Femur (tissue), 1 donor: ENCODE measurements around the gene PABPN1.
"Not testable (repeated sequence)": the region's sequence is repeated elsewhere in the genome, so short reads cannot be mapped to it uniquely, and the experiment has no call there.

Experiments used
- DNase-seq: peaks from one replicate; pipeline ENCODE4 v3.0.0-alpha.2; 2017

PABPN1 gene

GRCh38 chr14:23320584-23321571, at the start of gene PABPN1:
TSS of gene PABPN1 (plus strand) at chr14:23321457. CDS start at chr14:23321470, 13 bp downstream.
- DNase-seq, result peak; percentile 99

GRCh38 chr14:23275412-23275811, 45.8 kb upstream of the PABPN1 start:
- DNase-seq, result no peak

GRCh38 chr14:23277189-23277588, 44.1 kb upstream of the PABPN1 start:
- no peak for DNase-seq

- not testable (repeated sequence) for DNase-seq
Observed at GRCh38 chr14:23277928-23278327, 43.3 kb upstream of the PABPN1 start.

GRCh38 chr14:23281247-23281646, 40.0 kb upstream of the PABPN1 start:
- no peak for DNase-seq

GRCh38 chr14:23284654-23285529, 36.4 kb upstream of the PABPN1 start:
- no peak for DNase-seq

- DNase-seq, result no peak
Observed at GRCh38 chr14:23285530-23286019, 35.7 kb upstream of the PABPN1 start.

GRCh38 chr14:23286020-23286901, 35.0 kb upstream of the PABPN1 start, which contains the start of gene HOMEZ:
TSS of gene HOMEZ (minus strand) at chr14:23286132. CDS start at chr14:23285952, 180 bp downstream.
- DNase-seq, result peak; percentile 99

GRCh38 chr14:23286902-23287479, 34.3 kb upstream of the PABPN1 start:
- DNase-seq, result no peak

GRCh38 chr14:23294734-23295561, 26.3 kb upstream of the PABPN1 start:
- peak; percentile 53 for DNase-seq

- DNase-seq, result no peak
Observed at GRCh38 chr14:23296012-23296777, 25.1 kb upstream of the PABPN1 start.

- no peak for DNase-seq
Observed at GRCh38 chr14:23297096-23297495, 24.2 kb upstream of the PABPN1 start.

- DNase-seq, result no peak
Observed at GRCh38 chr14:23297611-23298277, 23.5 kb upstream of the PABPN1 start.

GRCh38 chr14:23299211-23299957, 21.9 kb upstream of the PABPN1 start:
- no peak for DNase-seq

- no peak for DNase-seq
Observed at GRCh38 chr14:23299986-23300686, 21.1 kb upstream of the PABPN1 start.

- peak; percentile 52 for DNase-seq
Observed at GRCh38 chr14:23300687-23301223, 20.5 kb upstream of the PABPN1 start.

- peak; percentile 99 for DNase-seq
Observed at GRCh38 chr14:23301288-23301968, 19.8 kb upstream of the PABPN1 start.
